ENCODE results near the gene RCBTB1.

The RCBTB1 gene

GRCh38 chr13:49553888-49554287 lies 31.5 kb downstream of the RCBTB1 start:
- no peak for DNase-seq

DNA sequence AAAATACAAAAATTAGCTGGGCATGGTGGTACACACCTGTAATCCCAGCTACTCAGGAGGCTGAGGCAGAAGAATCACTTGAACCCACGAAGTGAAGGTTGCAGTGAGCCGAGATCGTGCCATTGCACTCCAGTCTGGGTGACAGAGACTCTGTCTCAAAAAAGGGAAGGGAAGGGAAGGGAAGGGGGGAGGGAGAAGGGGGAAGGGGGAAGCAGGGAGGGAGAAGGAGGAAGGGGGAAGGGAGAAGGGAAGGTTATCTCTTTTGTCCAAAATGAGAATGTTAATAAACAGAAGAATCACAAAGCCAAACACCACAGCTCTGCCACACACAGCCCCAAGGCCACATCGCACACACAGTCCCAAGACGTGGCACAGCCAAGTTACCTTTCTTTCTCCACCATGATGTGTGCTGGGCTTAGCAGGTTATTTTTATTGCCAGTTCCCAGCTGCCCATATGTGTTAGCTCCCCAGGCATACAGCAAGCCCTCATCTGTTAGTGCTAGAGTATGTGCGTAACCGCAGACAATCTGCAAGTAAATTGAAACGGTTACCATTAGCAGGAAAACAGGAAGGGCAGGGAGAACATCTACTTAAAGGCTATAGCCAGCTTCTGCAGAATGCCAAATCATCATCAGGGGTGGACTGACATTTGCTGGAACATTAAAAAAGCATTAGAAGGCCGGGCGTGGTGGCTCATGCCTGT lies 34.3 kb downstream of the RCBTB1 start:
- DNase-seq, result no peak

DNA sequence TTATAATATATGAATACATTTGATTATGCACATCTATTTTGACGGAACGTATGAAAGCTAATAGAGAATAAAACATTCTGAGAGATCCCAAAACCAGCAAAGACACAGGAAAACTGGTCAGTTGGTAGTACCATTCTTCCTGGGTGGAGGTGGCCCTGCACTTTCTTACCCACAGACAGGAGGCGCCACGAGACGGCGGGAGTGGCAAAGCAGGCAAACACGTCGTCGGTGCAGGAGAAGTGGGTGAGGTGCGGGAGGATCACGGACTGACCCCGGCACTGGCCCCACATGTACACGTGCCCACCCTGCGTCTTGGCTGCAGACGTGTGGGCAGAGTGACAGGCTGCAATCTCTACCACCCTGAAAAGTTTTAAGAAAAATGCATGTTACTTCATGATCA lies 36.1 kb downstream of the RCBTB1 start:
- no peak for DNase-seq

DNA sequence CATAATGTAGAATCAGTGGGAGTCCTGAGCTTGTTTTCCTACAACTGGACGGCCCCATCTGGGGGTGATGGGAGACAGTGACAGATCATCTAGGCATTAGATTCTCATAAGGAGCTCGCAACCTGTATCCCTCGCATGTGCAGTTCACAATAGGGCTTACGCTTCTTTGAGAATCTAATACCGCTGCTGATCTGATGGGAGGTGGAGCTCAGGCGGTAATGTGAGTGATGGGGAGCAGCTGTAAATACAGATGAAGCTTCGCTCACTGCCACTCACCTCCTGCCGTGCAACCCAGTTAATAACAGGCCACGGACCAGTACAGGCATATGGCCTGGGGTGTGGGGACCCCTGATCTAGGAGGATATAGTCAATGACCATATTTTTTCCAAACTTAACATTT lies 38.8 kb downstream of the RCBTB1 start:
- no peak for DNase-seq

- no peak for DNase-seq
Observed at GRCh38 chr13:49545661-49546060, 39.7 kb downstream of the RCBTB1 start.

GRCh38 chr13:49543656-49544055 lies 41.7 kb downstream of the RCBTB1 start:
- no peak for DNase-seq

- no peak for DNase-seq
Observed at GRCh38 chr13:49540552-49540951, 44.8 kb downstream of the RCBTB1 start.

DNA sequence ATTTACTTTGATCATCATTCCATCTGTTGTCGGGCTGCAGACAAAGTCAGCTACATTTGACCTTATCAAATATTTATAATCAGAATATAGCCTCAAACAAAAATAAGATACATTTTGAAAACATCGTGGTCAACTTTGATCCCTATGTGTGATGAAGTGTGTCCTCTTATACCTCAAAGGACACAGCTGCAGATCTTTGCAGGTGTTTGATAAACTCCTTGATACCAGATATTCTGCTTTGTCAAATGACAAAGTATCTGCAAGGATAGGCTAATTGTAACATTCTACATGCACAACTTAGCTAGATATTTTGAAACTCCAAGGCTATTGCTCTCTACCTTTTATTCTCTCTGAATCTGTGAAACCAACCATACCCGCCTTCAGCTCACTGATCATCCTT lies 45.6 kb downstream of the RCBTB1 start:
- DNase-seq, result no peak

DNA sequence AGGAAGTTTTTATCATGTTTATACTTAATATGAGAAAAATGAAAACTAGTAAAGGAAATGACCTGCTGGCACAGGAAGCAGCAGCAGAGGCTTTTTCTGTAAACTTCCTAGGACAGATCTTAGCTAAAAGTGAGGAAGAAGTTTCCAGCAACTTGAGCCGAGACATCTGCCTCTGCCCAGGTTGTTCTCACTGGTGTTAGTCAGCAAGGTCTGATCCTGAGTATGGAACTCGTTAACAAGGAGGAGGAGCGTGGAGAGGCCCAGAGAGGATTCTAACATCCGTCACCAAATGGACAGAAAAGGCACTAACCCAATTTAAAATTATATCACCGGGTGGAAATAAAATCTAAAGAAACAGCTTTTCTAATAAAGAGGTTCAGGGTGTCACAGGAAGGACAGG lies 46.0 kb downstream of the RCBTB1 start:
- no peak for DNase-seq

DNA sequence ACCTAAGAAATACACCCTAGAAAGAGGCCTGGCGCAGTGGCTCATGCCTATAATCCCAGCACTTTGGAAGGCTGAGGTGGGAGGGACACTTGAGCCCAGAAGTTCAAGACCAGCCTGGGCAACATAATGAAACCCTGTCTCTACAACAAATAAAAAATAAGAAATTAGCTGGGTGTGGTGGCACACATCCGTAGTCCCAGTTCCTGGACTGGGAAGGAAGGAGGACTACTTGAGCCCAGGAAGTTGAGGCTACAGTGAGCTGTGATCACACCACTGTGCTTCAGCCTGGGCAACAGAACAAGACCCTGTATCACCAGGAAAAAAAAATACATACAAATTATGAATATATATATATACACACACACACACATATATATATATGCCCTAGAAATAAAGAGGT lies 47.0 kb downstream of the RCBTB1 start:
- DNase-seq, result no peak

DNA sequence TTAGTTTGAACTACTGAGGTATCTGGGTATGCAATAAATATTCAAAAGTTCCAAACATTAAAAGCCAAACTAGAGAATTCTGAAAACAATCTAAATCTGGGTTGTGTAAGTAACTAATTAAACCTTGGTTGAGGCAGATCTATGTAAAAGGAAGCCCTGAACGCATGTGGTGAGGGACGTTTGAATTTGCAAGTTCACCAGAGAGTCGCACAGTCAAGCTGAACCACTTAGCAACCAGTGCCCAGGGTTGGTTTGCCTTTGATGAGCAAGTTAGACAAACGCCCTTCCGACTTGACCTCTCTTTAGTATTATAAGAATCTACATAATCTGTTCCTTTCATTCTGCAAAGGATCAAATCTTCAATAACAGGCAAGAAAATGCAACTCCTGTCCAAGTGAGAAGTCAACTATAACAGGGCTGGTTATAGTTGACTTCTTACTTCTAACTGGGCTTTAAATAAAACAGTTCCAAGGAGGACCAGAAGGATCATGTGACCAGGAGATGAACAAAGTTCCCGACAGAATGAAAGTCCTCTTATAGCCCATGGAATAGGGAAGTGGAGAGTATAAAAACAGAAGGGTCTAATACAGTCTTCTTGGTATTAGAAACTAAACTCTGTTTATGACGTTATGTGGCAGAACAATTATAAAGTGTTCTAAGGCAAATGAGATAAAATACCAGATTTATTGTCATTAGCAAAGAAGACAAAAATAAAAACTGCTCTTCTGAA lies 49.0 kb downstream of the RCBTB1 start:
- no peak for DNase-seq

GRCh38 chr13:49533591-49534269 lies 51.6 kb downstream of the RCBTB1 start:
- no peak for DNase-seq

GRCh38 chr13:49533011-49533410 lies 52.3 kb downstream of the RCBTB1 start:
- DNase-seq, result no peak

- DNase-seq, result no peak
Observed at GRCh38 chr13:49532593-49532992, 52.8 kb downstream of the RCBTB1 start.

GRCh38 chr13:49530457-49530856 lies 54.9 kb downstream of the RCBTB1 start:
- no peak for DNase-seq

GRCh38 chr13:49528161-49528560 lies 57.2 kb downstream of the RCBTB1 start:
- no peak for DNase-seq

DNA sequence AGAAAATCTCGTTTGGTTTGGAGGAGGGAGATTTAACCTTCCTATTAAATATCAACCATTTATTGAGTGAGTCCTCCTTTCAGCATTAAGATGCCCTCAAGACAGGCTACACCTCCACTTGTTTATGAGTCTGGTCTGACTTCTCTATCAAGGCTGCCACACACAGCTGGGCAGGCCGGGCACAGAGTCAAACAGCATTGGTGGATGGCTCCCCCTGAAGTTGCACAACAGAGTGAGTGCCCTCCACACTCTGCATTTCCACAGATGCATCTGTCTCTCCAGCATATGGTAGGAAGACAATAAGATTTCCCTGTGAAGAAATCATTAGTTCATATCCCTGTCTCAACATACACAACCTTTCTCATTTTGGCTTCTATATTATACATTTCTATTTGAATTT lies 58.2 kb downstream of the RCBTB1 start:
- DNase-seq, result no peak

- no peak for DNase-seq
Observed at GRCh38 chr13:49524740-49525501, 60.4 kb downstream of the RCBTB1 start.

- DNase-seq, result no peak
Observed at GRCh38 chr13:49521224-49521623, 64.1 kb downstream of the RCBTB1 start.

- no peak for DNase-seq
Observed at GRCh38 chr13:49517461-49517860, 67.9 kb downstream of the RCBTB1 start.

DNA sequence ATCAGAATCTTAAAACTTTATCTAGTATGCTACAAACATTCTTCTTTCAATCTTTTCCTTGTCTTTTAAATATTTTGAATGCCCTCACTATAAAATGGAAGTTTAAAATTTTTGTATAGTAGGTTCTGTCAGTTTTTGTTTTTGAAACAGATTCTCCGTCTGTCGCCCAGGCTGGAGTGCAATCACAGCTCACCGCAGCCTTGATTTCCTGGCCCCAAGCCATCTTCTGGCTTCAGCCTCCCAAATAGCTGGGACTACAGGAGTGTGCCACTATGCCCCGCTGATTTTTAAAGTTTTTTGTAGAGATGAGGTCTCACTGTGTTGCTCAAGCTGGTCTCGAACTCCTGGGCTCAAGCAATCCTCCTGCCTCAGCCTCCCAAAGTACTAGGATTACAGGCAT lies 68.9 kb downstream of the RCBTB1 start:
- no peak for DNase-seq

DNA sequence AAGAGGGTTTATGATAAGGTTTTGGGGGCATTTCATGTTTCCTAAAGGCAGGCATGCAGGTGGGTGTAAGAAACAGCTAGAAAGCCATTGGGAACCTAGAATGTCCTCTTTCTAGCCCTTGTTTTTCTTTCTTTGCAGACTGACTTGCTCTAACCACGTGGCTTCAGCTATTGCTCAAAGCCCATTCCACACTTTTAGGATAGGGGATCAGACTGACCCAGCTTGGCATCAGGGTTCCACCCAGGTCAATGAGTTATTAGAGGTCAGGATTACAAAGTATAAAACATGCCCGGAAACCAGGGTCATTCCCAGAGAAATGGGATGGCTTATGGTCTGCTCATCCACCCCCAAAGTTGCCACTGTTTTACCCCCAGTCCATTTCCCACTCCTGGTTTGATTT lies 72.8 kb downstream of the RCBTB1 start:
- no peak for DNase-seq

- DNase-seq, result no peak
Observed at GRCh38 chr13:49503951-49504350, 81.4 kb downstream of the RCBTB1 start.

Data from NCI-H524 treated with DMSO at 0.1 percent for 48 hours (cell line).